GM10847 (cell line): ENCODE data around the gene SEC14L2.
A peak's percentile ranks its signal among the peaks of the same experiment; 100 is the strongest.

Source experiments
- POLR2A ChIP-seq: IDR thresholded peaks from 2 replicates; pipeline ENCODE4 v1.6.1; 2011; ENCODE audit not compliant: insufficient read length; ENCODE audit errors: extremely low read depth

Gene SEC14L2

GRCh38 chr22:30413745-30414524, 17.1 kb downstream of the SEC14L2 start:
- TF ChIP-seq POLR2A = no peak

DNA sequence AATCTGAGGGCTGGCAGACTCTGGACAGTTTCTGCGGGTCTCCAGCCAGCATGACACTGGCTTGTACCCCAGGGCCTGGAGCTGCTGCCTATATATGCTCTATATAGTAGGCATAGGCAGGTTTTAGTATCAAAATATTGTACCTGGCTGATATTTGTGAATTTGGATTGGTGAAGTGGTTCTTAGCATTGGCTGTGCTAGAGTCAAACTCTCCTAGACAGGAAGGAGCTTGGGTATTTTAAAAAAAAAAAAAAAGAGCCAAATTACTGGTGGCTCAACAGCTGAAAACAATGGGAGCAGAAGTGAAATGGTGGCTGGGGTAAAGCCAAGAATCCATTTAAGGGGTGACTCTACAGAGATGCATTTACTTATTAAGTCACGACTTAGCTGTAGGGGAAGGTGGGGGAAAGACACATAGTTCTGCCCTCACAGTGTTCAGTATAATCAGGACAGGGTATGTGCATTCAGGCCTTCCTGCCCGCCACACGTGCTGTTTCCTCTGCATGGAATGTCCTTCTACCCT, 17.8 kb downstream of the SEC14L2 start:
- no peak for TF ChIP-seq POLR2A

DNA sequence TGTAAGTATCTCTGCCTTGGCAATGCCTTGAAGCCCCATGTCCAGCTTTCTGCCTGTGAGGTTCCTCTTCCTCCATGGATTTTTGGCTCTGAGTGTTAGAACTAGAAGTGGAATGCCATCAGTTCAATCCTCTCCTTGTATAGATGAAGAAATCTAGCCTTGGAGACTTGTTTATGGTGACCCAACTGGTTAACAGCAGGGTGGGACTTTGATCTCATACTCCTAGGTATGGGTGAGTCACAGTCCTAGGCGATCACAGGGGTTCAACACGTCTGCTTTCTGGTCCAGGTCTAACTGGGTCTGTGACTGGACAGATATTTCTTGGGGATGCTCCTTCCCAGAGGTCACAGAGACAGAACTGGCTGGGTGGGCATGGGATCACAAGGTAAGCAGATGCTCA, 19.6 kb downstream of the SEC14L2 start:
- TF ChIP-seq POLR2A = no peak

- TF ChIP-seq POLR2A = no peak
Observed at GRCh38 chr22:30416837-30417236, 20.0 kb downstream of the SEC14L2 start.

GRCh38 chr22:30420347-30421125, 23.7 kb downstream of the SEC14L2 start:
- no peak for TF ChIP-seq POLR2A

DNA sequence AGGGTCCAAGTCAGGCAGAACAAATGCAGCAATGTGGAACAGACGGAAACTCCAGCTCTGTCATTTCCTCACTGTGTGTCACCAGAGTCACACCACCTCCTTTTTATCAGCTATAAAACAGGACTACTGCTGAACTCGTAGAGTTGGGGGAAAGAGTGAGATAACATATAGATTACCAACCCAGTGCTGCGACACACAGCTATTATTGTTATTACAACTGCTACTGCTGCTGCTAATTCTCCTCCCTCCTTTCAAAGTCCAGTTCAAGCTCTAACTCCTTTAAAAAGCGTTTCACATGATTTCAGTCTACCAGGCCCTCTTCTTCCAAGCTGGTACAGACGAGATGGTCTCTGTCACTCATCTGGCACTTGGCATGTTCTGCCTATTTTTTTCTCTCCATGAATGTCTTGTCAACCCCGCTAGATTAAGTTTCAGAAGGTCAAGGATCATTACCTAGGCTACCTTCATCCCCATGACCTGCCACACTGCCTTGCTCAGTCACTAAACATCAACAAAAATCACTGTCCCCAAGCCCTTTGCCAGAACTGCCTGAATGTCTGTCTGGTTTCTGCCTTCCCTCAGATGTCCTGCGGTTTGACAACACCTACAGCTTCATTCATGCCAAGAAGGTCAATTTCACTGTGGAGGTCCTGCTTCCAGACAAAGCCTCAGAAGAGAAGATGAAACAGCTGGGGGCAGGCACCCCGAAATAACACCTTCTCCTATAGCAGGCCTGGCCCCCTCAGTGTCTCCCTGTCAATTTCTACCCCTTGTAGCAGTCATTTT, 25.1 kb downstream of the SEC14L2 start:
- no peak for TF ChIP-seq POLR2A

DNA sequence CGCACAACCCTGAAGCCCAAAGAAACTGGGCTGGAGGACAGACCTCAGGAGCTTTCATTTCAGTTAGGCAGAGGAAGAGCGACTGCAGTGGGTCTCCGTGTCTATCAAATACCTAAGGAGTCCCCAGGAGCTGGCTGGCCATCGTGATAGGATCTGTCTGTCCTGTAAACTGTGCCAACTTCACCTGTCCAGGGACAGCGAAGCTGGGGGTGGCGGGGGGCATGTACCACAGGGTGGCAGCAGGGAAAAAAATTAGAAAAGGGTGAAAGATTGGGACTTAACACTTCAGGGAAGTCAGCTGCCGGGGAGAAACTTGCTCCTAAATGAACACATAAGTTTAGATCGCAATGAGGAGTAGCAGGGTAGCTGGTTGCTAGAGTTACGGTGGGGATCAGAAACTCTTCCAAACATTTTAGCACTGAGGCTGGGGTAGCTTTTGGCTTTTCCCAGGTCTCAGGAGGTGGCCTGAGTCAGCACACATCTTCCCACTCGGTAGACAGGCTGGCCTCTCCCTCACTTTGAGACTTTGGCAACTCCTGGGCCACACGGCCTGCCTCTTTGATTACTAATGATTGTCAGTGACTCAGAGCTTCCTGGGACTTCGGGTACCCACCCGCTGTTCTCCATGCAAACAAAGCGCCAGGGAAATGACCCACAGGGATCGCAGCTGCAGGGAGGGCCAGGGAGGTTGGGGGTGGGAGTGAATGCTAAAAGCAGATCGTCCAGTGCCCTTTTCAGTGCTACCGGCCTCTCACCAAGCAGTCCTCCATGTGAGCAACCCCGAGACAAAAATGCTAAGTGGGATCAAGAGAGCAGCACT, 25.9 kb downstream of the SEC14L2 start:
- no peak for TF ChIP-seq POLR2A

DNA sequence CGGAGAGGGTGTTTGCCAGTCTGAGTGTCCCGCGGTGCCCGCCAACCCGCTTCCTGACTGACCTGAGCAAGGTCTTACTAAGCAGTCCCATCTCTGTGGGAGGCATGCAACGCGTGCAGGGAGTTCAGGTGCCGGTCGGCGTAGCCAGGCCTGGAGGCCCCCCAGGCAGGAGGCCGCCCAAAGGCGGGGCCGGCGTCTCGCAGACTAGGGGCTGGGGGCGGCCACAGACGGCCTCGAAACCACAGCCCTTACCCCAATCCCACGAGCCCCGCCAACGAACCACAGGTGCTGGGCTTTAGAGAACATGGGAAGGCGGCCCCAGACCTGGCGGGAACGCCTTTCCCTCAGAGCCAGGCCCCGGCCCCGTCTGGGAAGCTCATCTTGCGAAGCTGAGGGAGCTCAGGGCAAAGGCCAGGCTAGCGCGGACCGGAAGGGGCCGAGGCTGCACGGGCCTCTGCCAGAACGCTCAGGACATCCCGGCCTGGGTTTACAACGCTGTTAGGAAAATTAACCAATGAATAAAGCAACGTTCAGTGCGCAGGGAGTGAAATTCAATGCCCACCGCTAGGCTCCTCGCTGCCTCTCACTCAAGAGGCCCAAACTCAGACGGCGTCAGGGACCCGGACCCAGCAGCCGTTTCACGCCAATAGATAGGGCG, 26.6 kb downstream of the SEC14L2 start:
- peak; percentile 69 for TF ChIP-seq POLR2A

DNA sequence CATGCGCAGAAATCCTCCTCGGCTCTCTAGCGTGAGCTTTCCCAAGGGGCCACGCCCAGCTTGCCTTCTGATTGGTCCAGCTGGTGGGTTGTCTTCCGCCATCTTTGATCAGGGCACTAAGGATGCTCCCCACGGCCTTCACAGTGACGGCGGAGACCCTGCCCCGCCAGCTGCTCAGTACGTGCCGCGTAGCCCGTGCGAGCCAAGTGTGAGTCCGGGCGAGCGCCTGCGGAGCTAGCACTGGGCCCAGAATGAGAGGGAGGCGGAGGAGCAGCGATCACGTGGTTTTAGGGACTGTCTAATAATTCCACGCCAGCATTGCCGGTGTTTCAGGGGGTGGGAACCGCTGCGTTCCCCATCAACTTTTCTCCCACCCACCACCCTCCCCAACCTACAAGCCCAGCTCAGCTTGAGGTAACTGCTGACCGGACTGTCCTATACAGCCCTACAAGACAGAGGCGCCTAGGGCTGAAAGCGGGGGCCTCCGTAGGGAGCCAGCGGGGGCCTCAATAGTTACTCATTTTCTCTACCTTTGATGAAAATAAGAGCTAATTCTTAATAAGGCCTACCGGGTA, 27.2 kb downstream of the SEC14L2 start:
- TF ChIP-seq POLR2A = peak; percentile 27

- TF ChIP-seq POLR2A = no peak
Observed at GRCh38 chr22:30424534-30425326, 27.9 kb downstream of the SEC14L2 start.

GRCh38 chr22:30425327-30425615, 28.5 kb downstream of the SEC14L2 start:
- no peak for TF ChIP-seq POLR2A

DNA sequence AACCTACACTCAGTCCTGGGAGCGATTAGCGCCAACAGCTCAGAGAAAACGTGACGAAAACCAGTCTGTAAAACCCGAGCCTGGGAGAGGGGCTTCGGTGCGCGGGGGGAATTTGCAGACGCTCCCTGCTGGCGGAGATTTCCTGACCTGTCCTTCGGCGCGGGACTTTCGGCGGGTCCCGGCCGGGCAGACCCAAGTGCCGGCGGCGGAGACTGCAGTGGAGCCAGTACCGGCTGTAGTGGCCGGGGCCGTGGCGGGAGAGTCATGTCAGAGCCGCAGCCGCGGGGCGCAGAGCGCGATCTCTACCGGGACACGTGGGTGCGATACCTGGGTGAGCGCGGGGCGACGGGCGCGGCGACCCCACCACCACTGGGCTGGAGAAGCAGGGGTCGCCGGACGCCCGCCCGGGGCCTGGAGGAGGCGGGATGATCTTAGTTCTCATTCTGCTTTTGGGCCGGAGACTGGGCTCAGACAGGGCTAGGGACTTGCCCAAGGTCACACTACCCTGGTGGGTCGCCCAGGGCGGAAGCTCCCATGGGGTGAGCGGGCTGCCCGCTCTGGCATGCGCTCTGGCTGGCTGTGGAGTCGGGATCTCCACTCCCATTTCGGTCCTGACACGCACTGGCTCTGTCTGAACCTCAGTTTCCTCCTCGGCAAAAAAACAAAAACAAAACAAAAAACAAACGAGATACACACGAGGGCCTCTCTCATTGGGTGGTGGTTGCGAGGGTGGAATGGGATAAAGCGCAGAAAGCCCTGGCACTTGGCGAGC, 29.0 kb downstream of the SEC14L2 start, which contains the start of gene MTFP1:
TSS of gene MTFP1 (plus strand) at position 153 of the 772 bp plus-strand sequence. CDS start at position 265, 112 bp downstream.
- TF ChIP-seq POLR2A = peak; percentile 47
